HepG2 (cell line): ENCODE results near the gene BMPER. TPM values are rescaled to one million over a fixed set of nuclear protein-coding genes. Genes with fewer than 3 reads are reported as not detected.

ENCODE experiments used
- ATAC-seq: fragments of 200-7000 bp; cut with Tn5 transposase; 3 replicates; pipeline ENCODE4 v1.9.1; 2020; ENCODE audit warnings: mild to moderate bottlenecking, moderate library complexity
- BruUV-seq: library from RNA; stranded (reverse); fragments of 400-500 nt; replicated peaks from 2 replicates; lab custom pipeline; 2021; lab: Mats Ljungman, UMichigan
- CTCF ChIA-PET: fragments of 300-600 bp; formaldehyde crosslinking; extraction: SDS; loops from one replicate; lab custom pipeline; 2021; ENCODE audit warnings: low total read pairs, inconsistent platforms, low intra/inter-chr PET ratio; lab: Yijun Ruan, JAX
- POLR2A ChIA-PET: fragments of 350-600 bp; sonication (Branson Sonifier 250); formaldehyde crosslinking; loops from one replicate; lab custom pipeline; 2020; ENCODE audit warnings: antibody characterized with exemption, inconsistent platforms; lab: Yijun Ruan, JAX
- DNase-seq: peaks from one replicate; pipeline ENCODE4 v3.0.0-alpha.2; 2015; ENCODE audit warnings: low spot score
- FAIRE-seq: peaks from 3 replicates; lab custom pipeline; 2011; peaks lifted over from hg19 to GRCh38; lab: Jason Lieb, UNC
- H2AFZ ChIP-seq: one replicate; pipeline ENCODE4 v1.6.1; 2011; ENCODE audit warnings: low read length, inconsistent platforms
- H3K27ac ChIP-seq: fragments of 300-600 bp; 3 replicates; pipeline ENCODE4 v1.8.0; 2011; ENCODE audit warnings: mixed run types, mild to moderate bottlenecking, mixed read lengths, low read length, inconsistent platforms; ENCODE audit not compliant: insufficient read depth; ENCODE audit errors: extremely low read length
- H3K27me3 ChIP-seq, 2 experiments: fragments of 200-600 bp in 1 of 2; 2 replicates in 1 of 2; 3 replicates in 1 of 2; pipeline versions ENCODE4 v1.6.0 to v1.8.0; 2011; ENCODE audit warnings: low read length in 2 of 2, mild to moderate bottlenecking in 2 of 2, moderate library complexity in 2 of 2, inconsistent platforms in 1 of 2; ENCODE audit not compliant: insufficient read depth in 2 of 2, control insufficient read depth in 1 of 2
- H3K36me3 ChIP-seq, 2 experiments: fragments of 200-600 bp in 1 of 2; replicated peaks in 1 of 2; 2 replicates in 1 of 2; 3 replicates in 1 of 2; pipeline versions ENCODE4 v1.5.1 to v1.8.0; 2011; ENCODE audit warnings: low read length in 2 of 2, inconsistent platforms in 1 of 2; ENCODE audit not compliant: insufficient read depth in 2 of 2, control insufficient read depth in 1 of 2
- H3K4me1 ChIP-seq: 2 replicates; pipeline ENCODE4 v1.5.1; 2012; ENCODE audit warnings: low read length, inconsistent platforms; ENCODE audit not compliant: insufficient read depth
- H3K4me2 ChIP-seq: 2 replicates; pipeline ENCODE4 v1.6.0; 2011; ENCODE audit warnings: low read depth, low read length, inconsistent platforms
- H3K4me3 ChIP-seq, 3 experiments: fragments of 200-600 bp in 1 of 3; sonication (generic), shearing (Covaris generic) in 1 of 3; replicated peaks in 1 of 3; 2 replicates each; pipeline ENCODE4 v1.5.1; 2011 to 2016; ENCODE audit warnings: low read length in 3 of 3, inconsistent platforms in 2 of 3, low read depth in 2 of 3, mild to moderate bottlenecking in 2 of 3, control low read depth in 1 of 3, mixed read lengths in 1 of 3; ENCODE audit not compliant: insufficient read depth in 1 of 3
- H3K79me2 ChIP-seq: one replicate; pipeline ENCODE4 v1.6.1; 2011; ENCODE audit warnings: low read length, inconsistent platforms; ENCODE audit not compliant: insufficient read depth
- H3K9ac ChIP-seq: 2 replicates; pipeline ENCODE4 v1.6.0; 2011; ENCODE audit warnings: mild to moderate bottlenecking, low read depth, low read length, inconsistent platforms; ENCODE audit not compliant: insufficient read depth
- H3K9me3 ChIP-seq: 2 replicates; pipeline ENCODE4 v1.5.1; 2012; ENCODE audit warnings: mild to moderate bottlenecking, low read length
- H4K20me1 ChIP-seq: 2 replicates; pipeline ENCODE4 v1.6.0; 2011; ENCODE audit warnings: inconsistent platforms, mild to moderate bottlenecking, low read length, moderate library complexity; ENCODE audit not compliant: insufficient read depth
- MXD4 ChIP-seq: IDR thresholded peaks from 2 replicates; pipeline ENCODE4 v1.6.1; 2016; ENCODE audit warnings: mild to moderate bottlenecking, missing biosample characterization, missing genetic modification reagents
- REL ChIP-seq: sonication (generic); formaldehyde crosslinking; conservative IDR thresholded peaks from 2 replicates; pipeline ENCODE4 v1.8.0; 2022; ENCODE audit warnings: mild to moderate bottlenecking, missing genetic modification reagents, moderate library complexity
- SMC3 ChIP-seq: IDR thresholded peaks from 2 replicates; pipeline ENCODE4 v1.6.1; 2011; ENCODE audit warnings: low read length, improper control_type of control experiment
- STAG1 ChIP-seq: sonication (generic); formaldehyde crosslinking; IDR thresholded peaks from 2 replicates; pipeline ENCODE4 v1.4.0; 2020; ENCODE audit warnings: missing genetic modification reagents
- ZNF550 ChIP-seq: sonication (generic); formaldehyde crosslinking; IDR thresholded peaks from 2 replicates; pipeline ENCODE4 v1.4.0; 2020; ENCODE audit warnings: mild to moderate bottlenecking, missing genetic modification reagents, borderline replicate concordance
- ZNF777 ChIP-seq: sonication (generic); formaldehyde crosslinking; IDR thresholded peaks from 2 replicates; pipeline ENCODE4 v1.4.0; 2020; ENCODE audit warnings: missing genetic modification reagents
- WGBS: methylation state at CpG from one replicate; pipeline ENCODE4 v1.1.6; 2017; ENCODE audit warnings: low lambda C conversion rate; 5-methylcytosine and 5-hydroxymethylcytosine counted together
- in situ Hi-C: cut with HindIII; loops from 2 replicates; pipeline ENCODE4 v1.10.0; 2017; ENCODE audit warnings: low pct_unique_long_range_greater_than_20kb; ENCODE audit not compliant: extremely low pct_ligation_motif_present
- intact Hi-C: fragments of 100-400 bp; cut with micrococcal nuclease; formaldehyde crosslinking; loops from one replicate; pipeline ENCODE4 v1.10.0; 2022; ENCODE audit not compliant: unreplicated experiment
- polyA plus RNA-seq, 8 experiments: library from polyadenylated mRNA; depleted of rRNA in 3 of 8; stranded (reverse) in 7 of 8; unstranded in 1 of 8; fragments of >200 nt; fragmentation: Illumina TruSeq in 4 of 8; extraction: Trizol in 4 of 8; gene quantifications; 2 replicates each; pipeline versions ENCODE4 v1.2.1 to v1.2.3, GENCODE V29; 2011 to 2016; ENCODE audit warnings: low read depth in 4 of 8, missing spikeins in 1 of 8, mixed read lengths in 1 of 8; ENCODE audit not compliant: insufficient read depth in 1 of 8
- total RNA-seq, 5 experiments: library from RNA; depleted of rRNA; stranded (reverse); fragments of >200 nt; fragmentation: Illumina TruSeq; extraction: Trizol; gene quantifications; 2 replicates each; pipeline ENCODE4 v1.2.3, GENCODE V29; 2016; ENCODE audit warnings: low read depth in 1 of 5
- TF ChIP-seq, protein P1 (sequence below): sonication (generic); formaldehyde crosslinking; IDR thresholded peaks from 2 replicates; pipeline ENCODE4 v1.5.0; 2020; ENCODE audit warnings: mild to moderate bottlenecking, missing genetic modification reagents
- TF ChIP-seq, protein P2 (sequence below): sonication (generic); formaldehyde crosslinking; IDR thresholded peaks from 2 replicates; pipeline ENCODE4 v1.8.0; 2022; ENCODE audit warnings: missing genetic modification reagents, low read depth, mild to moderate bottlenecking, borderline replicate concordance
- TF ChIP-seq, protein P3 (sequence below): sonication (generic); formaldehyde crosslinking; IDR thresholded peaks from 2 replicates; pipeline ENCODE4 v1.5.0; 2020; ENCODE audit warnings: mild to moderate bottlenecking, missing genetic modification reagents, moderate library complexity

The BMPER gene
- total and polyA plus RNA-seq, 2 of the 13 experiments (the other 11 are each of a cell fraction or from before 2014, with no cell fraction given): not detected

DNA sequence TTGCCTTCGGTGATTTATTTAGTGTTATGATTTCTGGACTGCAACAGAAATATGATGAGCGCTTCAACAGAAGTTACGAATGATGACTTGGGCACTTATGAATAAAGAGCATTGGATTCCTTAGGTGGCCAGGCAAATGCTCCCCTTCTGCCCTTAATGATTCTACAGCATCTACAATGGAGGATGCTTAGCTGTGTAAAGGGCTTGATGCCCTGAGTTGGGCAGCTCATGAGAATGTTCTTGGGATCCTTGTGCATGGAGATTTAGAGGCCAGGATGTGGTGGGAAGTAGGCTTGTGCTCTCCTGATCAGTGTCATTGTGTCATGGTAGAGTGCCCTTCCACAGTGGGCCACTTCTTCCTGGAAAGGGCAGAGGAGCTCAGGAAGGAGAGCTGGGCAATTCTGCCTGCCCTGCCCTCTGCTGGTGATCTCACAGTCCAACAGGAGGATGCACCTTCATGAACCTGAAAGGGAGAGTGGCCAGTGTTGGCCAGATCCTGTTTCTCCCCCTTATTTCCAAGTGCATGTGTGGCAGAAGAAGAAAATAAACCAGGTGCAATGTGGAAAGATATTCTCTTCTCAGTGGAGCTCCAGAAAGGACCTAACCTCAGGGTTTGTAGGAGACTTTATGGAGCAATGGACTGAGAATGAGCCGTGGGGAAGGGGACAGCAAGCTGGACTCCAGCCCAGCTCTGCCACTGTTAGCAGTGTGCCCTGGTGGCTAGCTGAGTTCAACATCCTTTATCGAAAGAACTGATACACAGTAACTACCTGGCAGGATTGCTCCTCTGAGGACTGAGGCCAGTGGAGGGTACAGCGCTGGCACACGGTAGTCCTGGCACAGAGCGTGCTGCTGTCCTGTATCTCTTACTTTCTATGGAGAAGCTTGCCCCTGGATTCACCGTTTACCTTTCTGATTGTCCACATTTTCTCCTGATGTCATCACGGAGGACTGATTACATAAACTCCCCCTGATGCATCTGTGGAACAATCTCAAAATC is 182.9 kb downstream of the BMPER start:
- Histone ChIP-seq H3K4me2 (no peak overlapping the region), H3K79me2 (no peaks in the 10 kb centered on the region), H3K27ac (no peak overlapping the region), H3K9ac (no peak overlapping the region), H3K4me3 (no peak overlapping the region), H2AFZ (no peak overlapping the region), H3K36me3 (no peaks in the 10 kb centered on the region), H3K27me3 (no peaks in the 10 kb centered on the region), H4K20me1 (no peaks in the 10 kb centered on the region), H3K4me1 (no peaks in the 10 kb centered on the region), H3K9me3 (0 out of 2 replicates have a peak, but pooled peaks cover 4% of the 10 kb centered on the region)
- FAIRE-seq (no peak), DNase-seq (peak; percentile 16), ATAC-seq (peak; percentile 91)
- CTCF ChIA-PET: no interaction called here
- POLR2A ChIA-PET: no interaction called here
- intact Hi-C loops: no loop called here
- TF ChIP-seq ZNF550 (CRISPR knock-in tag) (no peak), ZNF777 (CRISPR knock-in tag) (no peak), REL (no peak), MXD4 (no peak), STAG1 (CRISPR knock-in tag) (peak; percentile 51), SMC3 (peak; percentile 50)
- TF ChIP-seq, protein P1, sequence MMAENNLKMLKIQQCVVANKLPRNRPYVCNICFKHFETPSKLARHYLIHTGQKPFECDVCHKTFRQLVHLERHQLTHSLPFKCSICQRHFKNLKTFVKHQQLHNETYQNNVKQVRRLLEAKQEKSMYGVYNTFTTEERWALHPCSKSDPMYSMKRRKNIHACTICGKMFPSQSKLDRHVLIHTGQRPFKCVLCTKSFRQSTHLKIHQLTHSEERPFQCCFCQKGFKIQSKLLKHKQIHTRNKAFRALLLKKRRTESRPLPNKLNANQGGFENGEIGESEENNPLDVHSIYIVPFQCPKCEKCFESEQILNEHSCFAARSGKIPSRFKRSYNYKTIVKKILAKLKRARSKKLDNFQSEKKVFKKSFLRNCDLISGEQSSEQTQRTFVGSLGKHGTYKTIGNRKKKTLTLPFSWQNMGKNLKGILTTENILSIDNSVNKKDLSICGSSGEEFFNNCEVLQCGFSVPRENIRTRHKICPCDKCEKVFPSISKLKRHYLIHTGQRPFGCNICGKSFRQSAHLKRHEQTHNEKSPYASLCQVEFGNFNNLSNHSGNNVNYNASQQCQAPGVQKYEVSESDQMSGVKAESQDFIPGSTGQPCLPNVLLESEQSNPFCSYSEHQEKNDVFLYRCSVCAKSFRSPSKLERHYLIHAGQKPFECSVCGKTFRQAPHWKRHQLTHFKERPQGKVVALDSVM: no peak
- TF ChIP-seq, protein P2, sequence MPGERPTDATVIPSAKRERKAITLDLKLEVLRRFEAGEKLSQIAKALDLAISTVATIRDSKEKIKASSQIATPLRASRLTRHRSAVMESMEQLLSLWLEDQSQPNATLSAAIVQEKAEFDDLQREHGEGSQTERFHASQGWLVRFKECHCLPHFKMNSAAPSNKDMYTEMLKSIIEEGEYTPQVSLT (CRISPR knock-in tag): no peak
- TF ChIP-seq, protein P3, sequence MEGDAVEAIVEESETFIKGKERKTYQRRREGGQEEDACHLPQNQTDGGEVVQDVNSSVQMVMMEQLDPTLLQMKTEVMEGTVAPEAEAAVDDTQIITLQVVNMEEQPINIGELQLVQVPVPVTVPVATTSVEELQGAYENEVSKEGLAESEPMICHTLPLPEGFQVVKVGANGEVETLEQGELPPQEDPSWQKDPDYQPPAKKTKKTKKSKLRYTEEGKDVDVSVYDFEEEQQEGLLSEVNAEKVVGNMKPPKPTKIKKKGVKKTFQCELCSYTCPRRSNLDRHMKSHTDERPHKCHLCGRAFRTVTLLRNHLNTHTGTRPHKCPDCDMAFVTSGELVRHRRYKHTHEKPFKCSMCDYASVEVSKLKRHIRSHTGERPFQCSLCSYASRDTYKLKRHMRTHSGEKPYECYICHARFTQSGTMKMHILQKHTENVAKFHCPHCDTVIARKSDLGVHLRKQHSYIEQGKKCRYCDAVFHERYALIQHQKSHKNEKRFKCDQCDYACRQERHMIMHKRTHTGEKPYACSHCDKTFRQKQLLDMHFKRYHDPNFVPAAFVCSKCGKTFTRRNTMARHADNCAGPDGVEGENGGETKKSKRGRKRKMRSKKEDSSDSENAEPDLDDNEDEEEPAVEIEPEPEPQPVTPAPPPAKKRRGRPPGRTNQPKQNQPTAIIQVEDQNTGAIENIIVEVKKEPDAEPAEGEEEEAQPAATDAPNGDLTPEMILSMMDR (CRISPR knock-in tag): peak; percentile 70
- WGBS: 63% methylated on average over 10 of the region's 10 CpGs
- in situ Hi-C loops: no loop called here
- no TSS peak for BruUV-seq
